Fibroblast of pulmonary artery (primary cell): ENCODE data around the gene FOXN4.

Source experiments
- DNase-seq: peaks from one replicate; pipeline ENCODE4 v3.0.0-alpha.2; 2010; ENCODE audit warnings: low read depth
- H3K4me3 ChIP-seq: replicated peaks from 2 replicates; pipeline ENCODE4 v1.5.1; 2011; ENCODE audit warnings: low read depth, mild to moderate bottlenecking, control low read depth, low read length, moderate library complexity
- CTCF ChIP-seq: IDR thresholded peaks from 2 replicates; pipeline ENCODE4 v1.5.1; 2011; ENCODE audit warnings: mild to moderate bottlenecking, control low read depth, low read length, inconsistent platforms; ENCODE audit errors: missing control alignments

FOXN4 gene

GRCh38 chr12:109239691-109240090 lies 69.4 kb downstream of the FOXN4 start:
- H3K4me3 ChIP-seq: no peak overlapping the region
- TF ChIP-seq CTCF: no peak
- no peak for DNase-seq

- TF ChIP-seq CTCF: no peak
- DNase-seq: no peak
- H3K4me3 ChIP-seq: no peak overlapping the region
These were observed 69.9 kb downstream of the FOXN4 start for GRCh38 chr12:109239179-109239578.

- TF ChIP-seq CTCF: no peak
- no peak for DNase-seq
- no peak overlapping the region for H3K4me3 ChIP-seq
These were observed 72.8 kb downstream of the FOXN4 start for GRCh38 chr12:109236257-109236656.

- no peak overlapping the region for H3K4me3 ChIP-seq
- DNase-seq: no peak
- no peak for TF ChIP-seq CTCF
These were observed 75.1 kb downstream of the FOXN4 start for GRCh38 chr12:109234012-109234411.

- DNase-seq: no peak
- H3K4me3 ChIP-seq: no peak overlapping the region
- no peak for TF ChIP-seq CTCF
These were observed 76.4 kb downstream of the FOXN4 start for GRCh38 chr12:109232731-109233130.

- no peak for DNase-seq
- TF ChIP-seq CTCF: no peak
- no peak overlapping the region for H3K4me3 ChIP-seq
These were observed 78.9 kb downstream of the FOXN4 start for GRCh38 chr12:109230193-109230592.

- H3K4me3 ChIP-seq: no peak overlapping the region
- DNase-seq: no peak
- no peak for TF ChIP-seq CTCF
These were observed 80.4 kb downstream of the FOXN4 start for GRCh38 chr12:109228664-109229063.
